Measurements from ENCODE around the gene TRDN. TPM values are rescaled to one million over a fixed set of nuclear protein-coding genes. Genes with fewer than 3 reads are reported as not detected.
"Not testable (repeated sequence)": the region's sequence is repeated elsewhere in the genome, so short reads cannot be mapped to it uniquely, and the experiment has no call there.

TRDN gene
- polyA plus RNA-seq, 10 donors = 63.0 to 268 (median 198) TPM

DNA sequence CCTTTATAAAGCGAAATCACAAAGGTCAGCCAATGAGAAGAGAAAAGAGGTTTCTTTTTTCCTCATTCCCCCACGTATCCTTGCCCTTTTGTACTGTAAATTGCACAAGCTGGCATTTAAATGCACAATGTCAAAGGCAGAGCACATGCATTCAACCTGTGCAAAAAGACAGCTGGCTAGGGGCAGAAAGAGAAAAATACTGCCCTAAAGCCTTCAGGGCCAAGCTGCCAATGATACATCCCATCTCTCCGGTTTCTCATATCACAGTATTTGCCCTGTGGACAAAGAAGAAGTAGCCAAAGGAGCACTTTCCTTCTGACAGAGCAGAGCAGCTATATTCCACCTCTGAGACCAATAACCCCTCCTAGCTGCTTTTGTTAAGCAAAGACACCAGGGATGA, 219.2 kb downstream of the TRDN start:
- no peak for DNase-seq

DNA sequence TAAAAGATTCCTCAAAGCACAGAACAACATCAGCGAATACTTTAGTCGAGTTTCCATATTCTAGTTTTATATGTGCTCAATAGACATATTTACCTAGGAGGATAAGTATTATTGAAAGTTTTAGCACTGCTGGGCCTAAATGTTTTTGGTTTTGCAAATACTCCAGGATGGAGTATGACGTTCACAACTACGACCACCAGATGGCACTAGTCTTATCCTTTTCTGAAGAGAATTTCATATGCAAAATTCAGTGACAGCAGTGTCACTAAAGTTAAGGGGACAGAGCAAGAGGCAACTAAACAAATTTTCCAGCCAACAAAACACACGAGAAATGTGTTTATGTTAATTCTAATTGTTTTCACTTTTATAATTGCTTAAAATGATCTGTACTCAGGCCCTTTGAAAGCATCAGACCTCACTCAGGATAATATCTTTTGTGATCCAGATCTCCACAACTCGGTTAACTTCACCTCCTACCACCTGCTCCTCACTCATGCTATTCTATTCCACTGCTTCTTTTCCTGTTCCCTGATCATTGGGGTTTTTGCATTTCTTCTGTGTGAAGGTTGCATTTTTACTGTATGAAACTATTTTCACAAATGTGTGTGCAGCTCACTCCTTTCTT, 220.8 kb downstream of the TRDN start:
- peak; percentile 43 to 60 (median 60) for DNase-seq

DNA sequence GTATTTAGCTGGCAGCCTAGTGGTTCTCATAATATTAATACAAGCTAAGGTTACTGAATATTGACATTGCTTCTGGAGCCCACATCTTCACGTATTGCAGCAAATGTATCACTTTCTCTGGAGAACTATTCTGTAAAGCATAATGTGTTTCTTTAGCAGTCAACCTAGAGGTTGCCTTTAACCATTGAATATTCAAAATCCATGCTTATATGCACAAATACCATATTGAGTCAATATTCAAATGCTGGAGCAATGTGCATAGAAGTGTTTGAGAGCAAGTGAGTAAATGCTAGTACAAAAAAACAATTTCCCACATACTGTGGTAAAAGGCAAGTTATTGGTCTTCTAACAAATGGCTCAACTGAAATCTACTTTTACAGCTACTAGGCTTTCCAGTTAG, 231.8 kb downstream of the TRDN start:
- no peak for DNase-seq

DNA sequence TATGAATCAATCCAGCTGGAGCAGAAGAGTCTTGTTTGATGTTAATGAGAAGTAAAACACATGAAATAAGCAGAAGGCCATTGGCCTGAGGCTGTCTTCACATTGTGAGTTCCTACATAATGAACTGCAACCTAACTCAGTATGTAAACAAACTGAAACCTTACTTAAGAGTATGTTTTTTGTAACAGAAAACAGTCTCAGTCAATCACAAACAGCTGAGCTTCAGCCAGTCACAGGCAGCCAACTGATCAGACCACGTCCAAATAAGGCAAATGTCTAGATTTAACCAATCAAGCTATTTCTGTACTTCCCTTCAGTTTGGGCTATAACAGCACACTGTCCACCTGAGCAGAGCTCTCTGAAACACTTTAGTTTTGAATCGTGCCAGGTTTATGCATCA, 234.7 kb downstream of the TRDN start:
- DNase-seq = no peak

DNA sequence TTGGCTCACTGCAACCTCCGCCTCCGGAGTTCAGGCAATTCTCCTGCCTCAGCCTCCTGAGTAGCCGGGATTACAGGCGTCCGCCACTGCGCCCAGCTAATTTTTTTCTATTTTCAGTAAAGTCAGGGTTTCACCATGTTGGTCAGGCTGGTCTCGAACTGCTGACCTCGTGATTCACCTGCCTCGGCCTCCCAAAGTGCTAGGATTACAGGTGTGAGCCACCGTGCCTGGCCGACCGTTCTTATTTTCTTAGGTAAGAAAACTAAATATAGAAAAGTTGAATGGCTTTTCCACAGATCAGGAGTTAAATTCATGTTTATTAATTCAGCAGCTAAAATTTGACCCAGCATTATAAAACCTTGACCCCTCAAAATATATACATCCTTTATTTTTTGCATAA, 238.7 kb downstream of the TRDN start:
- no peak for DNase-seq

DNA sequence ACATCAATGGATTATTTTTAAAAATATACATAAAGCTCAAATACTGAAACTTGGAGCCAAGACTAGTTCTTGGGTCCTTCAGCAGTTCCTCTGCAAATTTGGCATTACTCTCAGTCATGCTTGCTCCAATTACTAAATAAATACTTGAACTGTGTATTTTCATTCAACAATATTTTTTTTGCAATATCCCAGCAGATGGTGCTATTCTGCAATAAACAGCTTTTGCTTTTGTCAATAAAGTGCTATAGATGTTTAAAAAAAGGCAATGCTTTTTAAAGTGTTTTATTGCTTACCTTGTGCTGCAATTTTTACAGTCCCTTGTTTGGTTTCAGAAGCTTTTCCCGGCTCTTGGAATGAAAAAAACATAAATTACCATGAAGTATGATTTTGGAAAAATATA, 243.4 kb downstream of the TRDN start:
- peak; percentile 8 to 43 (median 15) for DNase-seq

DNA sequence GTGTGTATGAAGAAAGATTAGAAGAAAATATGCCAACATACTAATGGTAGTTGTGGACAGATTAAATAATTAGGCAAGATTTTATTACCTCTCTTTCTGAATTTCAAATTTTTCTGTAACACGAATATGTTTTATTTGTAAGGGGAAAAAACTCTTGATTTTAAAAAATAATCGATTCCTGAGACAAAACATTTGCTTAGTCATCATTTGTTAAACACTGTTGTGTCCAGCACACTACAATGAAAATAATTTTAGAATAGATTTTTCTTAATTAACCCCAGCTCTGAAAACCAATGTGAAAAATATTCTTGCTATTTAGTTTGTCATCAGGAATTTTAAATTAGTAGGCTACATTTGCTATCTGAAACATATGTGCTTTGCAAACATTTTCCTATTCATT, 253.0 kb downstream of the TRDN start:
- no peak for DNase-seq

DNA sequence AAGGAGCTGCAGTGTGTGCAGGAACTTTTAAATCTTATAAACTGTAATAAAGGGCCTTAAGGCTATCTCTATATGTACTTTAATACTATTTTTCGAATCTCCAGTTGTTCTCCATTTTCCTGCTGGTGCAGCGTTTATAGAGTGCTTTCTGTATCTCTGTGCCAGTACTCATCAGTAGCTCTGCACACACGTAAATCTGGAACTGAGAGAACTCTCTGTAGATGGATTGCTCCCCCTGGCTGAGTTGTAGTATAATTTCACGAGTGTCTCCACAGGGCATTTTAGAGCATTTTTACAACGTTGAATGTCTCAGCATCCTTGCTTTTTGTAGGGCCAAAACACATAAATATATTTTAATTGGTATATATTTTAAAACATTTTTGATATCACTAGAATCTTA, 256.5 kb downstream of the TRDN start:
- DNase-seq = peak in 2 of 3 donors; percentile 7 to 26

DNA sequence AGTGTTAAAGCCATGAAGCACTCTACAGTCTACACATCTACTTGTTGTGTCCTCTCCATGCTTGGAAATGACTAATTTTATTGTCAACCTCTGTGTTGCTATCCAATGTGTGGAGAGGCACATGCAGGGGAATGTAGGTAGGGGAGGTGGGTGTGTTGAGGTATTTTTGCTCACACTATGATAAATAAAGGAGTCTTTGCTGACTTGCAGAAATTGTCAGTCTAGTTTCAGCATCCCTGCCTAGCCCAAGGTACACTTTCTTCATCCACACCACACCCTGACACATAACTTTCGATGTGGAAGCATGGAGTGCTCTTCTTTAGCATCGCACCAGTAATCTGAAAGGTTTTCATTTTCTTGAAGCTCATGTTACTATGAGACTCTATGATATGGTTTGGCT, 264.0 kb downstream of the TRDN start:
- no peak for DNase-seq

DNA sequence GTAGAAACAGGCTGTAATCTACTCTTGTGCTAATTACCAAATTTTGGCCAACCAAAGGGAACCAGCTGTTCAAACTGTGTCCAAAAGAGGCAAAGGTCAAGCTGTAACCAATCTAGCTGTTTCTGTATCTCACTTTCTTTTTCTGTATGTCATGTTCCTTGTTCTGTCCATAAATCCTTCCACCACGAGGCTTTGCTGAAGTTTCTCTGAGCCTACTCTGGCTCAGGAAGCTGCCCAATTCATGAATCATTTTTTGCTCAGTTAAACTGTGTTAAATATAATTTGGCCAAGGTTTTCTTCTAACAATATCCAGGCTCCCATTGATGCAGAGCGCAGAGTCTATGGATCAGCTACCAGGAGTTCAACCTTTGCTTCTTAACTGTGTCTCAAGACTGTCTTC, 272.8 kb downstream of the TRDN start:
- no peak for DNase-seq

DNA sequence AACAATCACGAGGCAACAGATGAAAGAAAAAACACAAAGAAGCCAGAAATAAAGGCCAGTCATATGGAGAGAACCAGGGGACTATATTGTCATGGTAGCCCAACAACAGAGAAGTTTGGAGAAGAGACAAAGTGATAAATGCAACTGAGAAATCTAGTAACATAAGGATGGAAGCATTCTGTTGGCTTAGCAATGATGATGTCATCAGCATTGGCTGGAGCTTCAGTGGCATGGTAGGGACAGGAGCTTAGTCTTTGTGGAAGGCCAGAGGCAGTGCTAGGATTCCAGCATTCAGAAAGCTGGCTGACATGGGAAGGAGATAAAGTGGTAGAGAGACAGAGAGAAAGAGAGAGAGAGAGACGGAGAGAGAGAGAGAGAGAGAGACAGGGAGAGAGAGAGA, 276.4 kb downstream of the TRDN start:
- no peak for DNase-seq

DNA sequence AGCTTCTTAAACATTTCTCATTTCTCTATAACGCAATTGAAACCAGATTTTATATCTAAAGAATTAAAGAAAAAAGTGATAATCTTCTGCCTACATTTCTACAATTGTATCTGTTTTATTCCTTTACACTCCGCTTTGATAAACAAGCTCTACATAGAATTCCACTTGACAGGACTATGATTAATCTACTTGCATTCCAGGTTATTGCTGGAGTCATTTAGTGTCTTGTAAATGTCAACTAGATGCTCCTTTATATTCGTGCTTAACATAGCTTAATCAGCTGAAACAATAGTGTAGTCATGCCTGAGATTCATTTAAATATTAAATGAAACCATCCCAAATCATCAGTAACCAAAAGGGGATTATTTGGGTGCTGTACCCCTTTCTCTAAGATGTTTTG, 284.0 kb downstream of the TRDN start:
- DNase-seq = no peak

DNA sequence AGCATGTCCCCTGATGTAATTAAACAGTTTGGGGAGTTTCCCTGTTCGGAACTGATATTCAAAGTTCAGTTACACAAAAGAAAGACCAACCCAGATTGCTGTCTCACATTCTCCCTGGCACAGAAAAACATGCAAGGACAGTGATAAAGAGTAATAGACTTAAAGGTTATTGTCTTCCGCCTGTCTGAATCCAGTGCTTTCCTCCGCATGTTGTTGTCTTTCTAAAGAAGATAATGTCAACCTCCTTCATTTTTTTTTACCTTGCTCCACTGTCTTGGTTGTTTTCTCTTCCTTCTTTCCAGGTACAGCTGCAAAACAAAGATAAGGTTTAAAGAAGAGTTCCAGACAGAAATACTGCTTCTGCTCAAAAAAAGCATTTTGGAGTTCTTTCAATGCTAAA, 284.5 kb downstream of the TRDN start:
- DNase-seq = no peak

DNA sequence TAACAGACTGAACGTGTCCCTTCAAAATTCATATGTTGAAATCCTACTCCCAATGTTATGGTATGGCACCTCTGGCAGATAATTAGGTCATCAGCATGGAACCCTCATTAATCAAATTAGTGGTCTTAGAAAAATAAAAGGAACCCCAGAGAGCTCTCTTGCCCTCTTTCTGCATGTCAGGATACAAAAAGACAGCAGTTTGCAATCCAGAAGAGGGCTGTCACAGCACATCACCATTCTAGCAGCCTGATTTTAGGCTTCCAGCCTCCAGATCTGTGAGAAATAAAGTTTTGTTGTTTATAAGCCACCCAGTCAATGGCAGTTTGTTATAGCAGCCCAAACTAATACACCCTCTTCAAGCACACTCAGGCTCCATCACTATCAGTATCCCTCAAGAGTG, 292.9 kb downstream of the TRDN start:
- DNase-seq = no peak

DNA sequence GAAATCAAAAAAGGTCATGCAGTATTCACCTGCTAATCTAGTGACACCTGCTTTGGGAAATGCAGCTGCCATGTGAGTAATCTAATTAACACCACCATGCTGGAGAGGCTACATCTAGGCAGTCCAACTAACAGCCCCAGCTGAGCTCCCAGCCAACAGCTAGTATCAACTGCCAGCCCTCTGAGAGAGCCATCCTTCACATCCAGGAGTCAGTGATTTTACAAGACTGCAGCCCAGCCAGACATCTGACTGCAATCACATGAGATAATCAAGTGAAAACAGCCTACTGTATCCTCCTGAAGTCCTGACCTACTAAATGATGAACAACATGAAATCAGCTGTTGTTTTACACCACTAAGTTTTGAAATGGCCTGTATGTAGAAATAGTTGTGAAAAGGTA, 298.4 kb downstream of the TRDN start:
- DNase-seq = no peak

DNA sequence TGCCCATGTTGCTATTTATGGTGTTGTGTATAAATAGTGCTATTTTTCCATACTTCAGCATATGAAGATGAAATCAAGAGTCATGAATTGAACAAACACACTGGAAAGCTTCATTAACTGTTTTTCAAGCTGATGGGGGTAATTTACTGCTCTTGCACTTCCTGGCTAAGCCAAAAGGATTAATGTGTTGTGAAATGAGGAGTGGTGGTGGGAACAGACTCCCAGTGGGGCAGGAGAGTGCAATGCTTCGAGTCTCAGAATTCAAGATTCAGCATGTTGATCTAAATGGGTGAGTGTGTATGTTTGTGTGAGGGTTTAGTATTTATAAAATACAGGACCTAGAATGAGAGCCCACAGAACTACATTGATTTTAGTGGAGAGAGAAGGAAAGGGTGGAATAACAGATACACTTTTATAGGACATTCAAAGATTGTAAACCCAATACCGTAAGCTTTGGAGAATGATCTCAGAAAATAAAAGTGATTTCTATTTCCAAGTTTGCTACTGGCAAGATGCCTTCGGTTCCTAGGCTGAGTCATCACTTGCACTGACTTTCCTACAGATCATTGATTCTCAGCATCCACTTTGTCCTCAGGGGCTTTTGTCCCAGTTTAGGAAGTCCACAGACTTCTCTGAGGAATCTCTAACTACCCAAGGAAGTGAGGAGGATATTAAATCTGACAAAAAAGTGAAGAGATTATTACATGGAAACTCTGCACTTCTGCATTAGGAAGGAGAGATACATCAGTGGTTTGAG, 303.6 kb downstream of the TRDN start:
- DNase-seq = peak in 1 of 3 donors; percentile 26

DNA sequence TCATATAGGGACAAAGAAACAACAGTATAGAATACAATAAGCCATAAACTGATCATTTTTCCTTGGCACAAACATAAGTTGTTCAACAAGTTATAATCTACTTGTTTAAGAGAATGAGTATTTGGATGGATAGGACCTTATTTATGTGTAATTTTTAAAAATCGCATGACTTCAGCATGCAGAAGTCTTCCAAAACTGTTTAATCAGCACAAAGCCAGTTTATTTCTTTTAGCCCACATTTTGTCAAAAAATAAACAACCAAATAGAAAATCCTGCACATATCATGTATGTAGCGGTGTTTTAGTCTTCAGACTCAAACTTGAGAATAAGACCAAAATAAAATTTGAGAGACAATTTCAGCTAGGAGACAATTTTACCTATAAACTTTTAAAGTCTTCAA, 304.7 kb downstream of the TRDN start:
- DNase-seq = no peak

DNA sequence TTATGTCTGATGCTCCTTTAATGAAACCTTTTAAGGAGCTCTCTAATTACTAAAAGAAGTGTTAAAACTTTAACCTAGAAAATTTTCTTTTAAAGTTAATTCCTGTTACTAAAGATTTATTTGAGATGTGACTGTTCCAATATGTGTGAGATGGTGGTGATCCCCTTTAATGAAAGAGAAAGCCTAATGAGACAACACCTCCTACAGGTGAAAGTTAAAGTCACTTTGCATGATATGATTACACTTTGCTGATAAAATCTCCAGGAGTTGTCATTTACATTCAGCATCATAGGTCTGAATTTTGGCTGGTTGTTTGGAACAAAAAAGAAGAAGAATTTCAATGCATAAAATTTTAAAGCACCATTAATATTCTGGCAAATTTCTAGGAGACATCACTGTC, 307.4 kb downstream of the TRDN start:
- no peak for DNase-seq

DNA sequence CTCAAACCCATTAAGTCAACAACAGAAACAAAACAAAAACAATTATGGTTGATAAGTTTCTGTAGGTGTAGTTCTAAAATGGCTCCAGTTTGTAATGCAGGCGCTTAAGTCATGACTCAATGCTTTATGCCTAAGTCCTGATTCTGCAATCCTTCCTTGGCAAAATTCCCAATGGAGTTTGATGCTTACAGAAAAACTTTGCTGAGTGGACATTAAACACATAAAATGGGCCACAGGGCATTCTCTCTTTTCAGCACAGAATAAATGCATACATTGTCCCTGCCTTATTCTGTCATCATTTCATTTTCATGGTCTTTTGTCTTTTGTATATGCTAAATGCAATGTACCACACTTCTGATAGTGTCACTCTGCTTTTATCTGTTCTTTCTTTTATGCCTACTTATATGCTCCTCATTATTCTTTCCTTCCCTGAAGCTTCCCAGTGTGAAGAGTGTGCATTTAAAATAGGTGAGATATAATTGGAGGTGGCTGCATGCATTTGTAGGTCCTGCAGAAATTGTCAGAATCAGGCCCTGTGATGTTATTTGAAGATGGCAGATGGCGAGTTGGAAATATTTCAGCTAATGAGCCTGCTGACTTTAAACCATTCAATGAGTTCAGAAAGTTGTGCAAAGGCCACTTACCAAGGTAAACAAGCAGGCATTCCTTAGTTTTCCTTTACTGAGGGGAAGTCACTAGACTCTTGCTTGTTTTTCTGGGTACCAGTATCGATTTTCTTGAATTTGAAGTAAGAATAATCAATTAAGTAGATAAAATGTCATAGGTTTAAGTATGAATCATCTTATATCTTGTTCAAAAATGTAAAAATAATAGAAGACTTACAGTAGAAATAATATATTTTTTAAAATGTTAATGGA, 313.1 kb downstream of the TRDN start:
- DNase-seq = no peak

DNA sequence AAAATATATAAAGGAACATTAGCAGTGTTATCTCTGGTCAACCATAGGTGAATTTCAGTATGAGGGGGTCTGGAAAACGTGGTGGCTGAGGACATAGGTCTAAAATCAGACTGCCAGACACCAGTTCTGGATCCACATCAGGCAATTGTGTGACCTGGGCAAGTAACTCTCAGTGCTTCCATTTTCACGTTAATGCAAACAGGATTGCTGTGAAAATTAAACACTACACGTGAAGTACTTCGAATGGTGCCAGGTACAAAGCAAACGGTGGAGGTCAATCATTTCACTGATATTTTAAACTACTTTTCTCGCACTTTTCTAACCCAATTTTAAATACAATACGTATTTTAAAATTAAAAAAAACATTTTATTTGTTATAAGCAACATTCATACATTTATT, 315.7 kb downstream of the TRDN start:
- no peak for DNase-seq

DNA sequence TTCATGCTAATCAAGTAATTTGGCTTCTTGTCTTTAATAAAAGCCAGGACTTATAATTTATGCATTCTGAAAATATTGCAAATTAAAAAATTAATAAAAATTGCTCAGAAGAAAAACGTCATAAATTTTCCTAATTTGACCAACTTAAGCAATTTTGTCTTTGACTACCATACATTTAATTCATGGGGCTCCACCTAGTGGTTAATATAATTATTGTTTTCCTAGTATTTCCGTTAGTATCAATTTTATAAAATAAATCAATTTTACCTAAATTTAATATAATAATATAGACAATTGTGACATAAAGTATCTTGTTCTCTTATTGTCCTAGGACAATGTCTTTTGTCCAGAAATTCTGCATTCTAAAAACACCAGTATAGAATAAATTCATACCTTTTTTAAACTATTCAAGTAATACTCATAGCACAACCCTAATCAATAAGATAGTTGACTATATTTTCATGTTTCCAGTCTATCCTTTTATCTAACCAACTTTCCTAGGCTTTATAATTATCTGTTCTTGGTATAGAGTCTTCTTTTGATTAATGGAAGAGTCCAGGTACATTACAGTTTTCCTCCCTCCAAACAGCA, 319.9 kb downstream of the TRDN start:
- peak in 1 of 3 donors; percentile 5 for DNase-seq

DNA sequence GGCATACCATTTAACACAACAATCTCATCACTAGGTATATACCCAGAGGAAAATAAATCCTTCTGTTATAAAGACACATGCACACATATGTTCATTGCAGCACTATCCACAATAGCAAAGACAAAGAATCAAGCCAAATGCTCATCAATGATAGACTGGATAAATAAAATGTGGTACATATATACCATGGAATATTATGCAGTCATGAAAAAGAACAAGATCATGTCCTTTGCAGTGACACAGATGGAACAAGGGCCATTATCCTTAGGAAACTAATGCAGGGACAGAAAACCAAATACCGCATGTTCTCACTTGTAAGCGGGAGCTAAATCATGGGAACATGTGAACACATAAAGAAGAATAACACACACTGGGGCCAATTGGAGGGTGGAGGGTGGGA, 322.3 kb downstream of the TRDN start:
- not testable (repeated sequence) for DNase-seq

Measured in muscle of back (tissue), 11 donors.